ENCODE measurements around the gene NFKBIE.

NFKBIE gene

DNA sequence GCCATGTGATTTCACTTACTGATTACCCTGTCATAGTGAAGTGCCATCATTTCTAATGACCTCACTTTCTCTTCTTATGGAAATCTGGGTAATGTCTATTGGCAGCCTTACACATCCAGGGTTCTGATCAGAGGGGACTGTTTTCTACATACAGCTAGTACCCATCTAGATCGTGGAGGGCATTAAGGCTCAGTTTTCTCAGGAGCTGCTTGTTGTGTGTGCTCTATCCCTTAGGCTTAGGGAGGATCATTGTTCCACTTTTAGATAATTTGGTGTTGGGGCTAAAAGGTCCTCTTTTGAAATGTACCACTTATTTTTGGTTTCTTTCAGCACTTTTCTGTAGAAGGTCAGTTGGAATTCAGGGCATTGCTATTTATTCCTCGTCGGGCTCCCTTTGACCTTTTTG is 14.6 kb downstream of the NFKBIE start:
- Histone ChIP-seq H3K4me3 (ENCODE audit: severe bottlenecking) (no peak overlapping the region), H3K27ac (ENCODE audit: poor library complexity, severe bottlenecking) (peak overlapping the region; percentile 2), H3K36me3 (ENCODE audit: low read depth) (peaks cover 87% of the 10 kb centered on the region), H3K4me1 (ENCODE audit: insufficient read depth, poor library complexity, severe bottlenecking) (peaks cover 10% of the 10 kb centered on the region), H3K27me3 (ENCODE audit: insufficient read depth, poor library complexity, severe bottlenecking) (no peaks in the 10 kb centered on the region), H3K9me3 (ENCODE audit: severe bottlenecking) (no peaks in the 10 kb centered on the region)
- TF ChIP-seq, protein P1, sequence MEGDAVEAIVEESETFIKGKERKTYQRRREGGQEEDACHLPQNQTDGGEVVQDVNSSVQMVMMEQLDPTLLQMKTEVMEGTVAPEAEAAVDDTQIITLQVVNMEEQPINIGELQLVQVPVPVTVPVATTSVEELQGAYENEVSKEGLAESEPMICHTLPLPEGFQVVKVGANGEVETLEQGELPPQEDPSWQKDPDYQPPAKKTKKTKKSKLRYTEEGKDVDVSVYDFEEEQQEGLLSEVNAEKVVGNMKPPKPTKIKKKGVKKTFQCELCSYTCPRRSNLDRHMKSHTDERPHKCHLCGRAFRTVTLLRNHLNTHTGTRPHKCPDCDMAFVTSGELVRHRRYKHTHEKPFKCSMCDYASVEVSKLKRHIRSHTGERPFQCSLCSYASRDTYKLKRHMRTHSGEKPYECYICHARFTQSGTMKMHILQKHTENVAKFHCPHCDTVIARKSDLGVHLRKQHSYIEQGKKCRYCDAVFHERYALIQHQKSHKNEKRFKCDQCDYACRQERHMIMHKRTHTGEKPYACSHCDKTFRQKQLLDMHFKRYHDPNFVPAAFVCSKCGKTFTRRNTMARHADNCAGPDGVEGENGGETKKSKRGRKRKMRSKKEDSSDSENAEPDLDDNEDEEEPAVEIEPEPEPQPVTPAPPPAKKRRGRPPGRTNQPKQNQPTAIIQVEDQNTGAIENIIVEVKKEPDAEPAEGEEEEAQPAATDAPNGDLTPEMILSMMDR (IDR thresholded peaks at IDR 0.05; ENCODE audit: poor library complexity, severe bottlenecking) = no peak
- DNase-seq (ENCODE audit: low spot score) (no peak), ATAC-seq (ENCODE audit: low read depth) (no peak)

DNA sequence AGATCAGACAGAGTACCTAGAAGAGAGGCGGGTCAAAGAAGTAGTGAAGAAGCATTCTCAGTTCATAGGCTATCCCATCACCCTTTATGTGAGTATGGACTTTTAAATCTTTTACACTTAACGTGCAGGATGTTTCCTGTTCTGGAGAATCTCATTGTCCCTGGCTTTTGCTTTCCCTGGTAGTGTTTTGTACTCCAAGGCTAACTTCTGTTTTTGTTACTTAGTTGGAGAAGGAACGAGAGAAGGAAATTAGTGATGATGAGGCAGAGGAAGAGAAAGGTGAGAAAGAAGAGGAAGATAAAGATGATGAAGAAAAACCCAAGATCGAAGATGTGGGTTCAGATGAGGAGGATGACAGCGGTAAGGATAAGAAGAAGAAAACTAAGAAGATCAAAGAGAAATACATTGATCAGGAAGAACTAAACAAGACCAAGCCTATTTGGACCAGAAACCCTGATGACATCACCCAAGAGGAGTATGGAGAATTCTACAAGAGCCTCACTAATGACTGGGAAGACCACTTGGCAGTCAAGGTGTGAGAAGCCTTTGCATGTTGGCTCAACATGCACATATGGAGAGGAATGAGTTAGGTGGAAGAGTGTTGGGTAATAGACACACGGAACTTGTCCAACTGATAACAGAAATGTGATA is 15.2 kb downstream of the NFKBIE start:
- no peak overlapping the region for H3K4me3 ChIP-seq (ENCODE audit: severe bottlenecking)
- ATAC-seq (ENCODE audit: low read depth) (no peak), DNase-seq (ENCODE audit: low spot score) (no peak)
- H3K27me3 ChIP-seq (ENCODE audit: insufficient read depth, poor library complexity, severe bottlenecking) = no peaks in the 10 kb centered on the region
- TF ChIP-seq, protein P1 (IDR thresholded peaks at IDR 0.05; ENCODE audit: poor library complexity, severe bottlenecking) = no peak
- H3K27ac ChIP-seq (ENCODE audit: poor library complexity, severe bottlenecking) = peak overlapping the region; percentile 89
- H3K36me3 ChIP-seq (ENCODE audit: low read depth) = peaks cover 82% of the 10 kb centered on the region
- H3K9me3 ChIP-seq (ENCODE audit: severe bottlenecking) = no peaks in the 10 kb centered on the region
- peaks cover 9% of the 10 kb centered on the region for H3K4me1 ChIP-seq (ENCODE audit: insufficient read depth, poor library complexity, severe bottlenecking)

DNA sequence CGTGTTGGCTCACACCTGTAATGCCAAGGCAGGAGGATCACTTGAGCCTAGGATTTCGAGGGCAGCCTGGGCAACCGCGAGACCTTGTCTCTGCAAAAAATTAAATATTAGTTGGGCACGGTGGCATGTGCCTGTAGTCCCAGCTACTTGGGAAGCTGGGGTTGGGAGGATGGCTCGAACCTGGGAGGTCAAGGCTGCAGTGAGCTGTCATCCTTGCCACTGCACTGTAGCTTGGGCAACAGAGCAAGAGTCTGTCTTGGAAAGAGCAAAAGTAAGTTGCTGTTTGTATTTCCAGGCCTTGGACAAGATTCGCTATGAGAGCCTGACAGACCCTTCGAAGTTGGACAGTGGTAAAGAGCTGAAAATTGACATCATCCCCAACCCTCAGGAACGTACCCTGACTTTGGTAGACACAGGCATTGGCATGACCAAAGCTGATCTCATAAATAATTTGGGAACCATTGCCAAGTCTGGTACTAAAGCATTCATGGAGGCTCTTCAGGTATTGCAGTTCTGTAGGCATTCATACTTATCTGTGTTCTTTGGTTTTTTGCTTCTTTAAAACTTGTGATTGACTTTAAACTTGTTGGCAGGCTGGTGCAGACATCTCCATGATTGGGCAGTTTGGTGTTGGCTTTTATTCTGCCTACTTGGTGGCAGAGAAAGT is 16.1 kb downstream of the NFKBIE start:
- Histone ChIP-seq H3K27ac (ENCODE audit: poor library complexity, severe bottlenecking) (peak overlapping the region; percentile 89), H3K36me3 (ENCODE audit: low read depth) (peaks cover 72% of the 10 kb centered on the region), H3K9me3 (ENCODE audit: severe bottlenecking) (no peaks in the 10 kb centered on the region), H3K4me1 (ENCODE audit: insufficient read depth, poor library complexity, severe bottlenecking) (peaks cover 9% of the 10 kb centered on the region), H3K4me3 (ENCODE audit: severe bottlenecking) (no peak overlapping the region), H3K27me3 (ENCODE audit: insufficient read depth, poor library complexity, severe bottlenecking) (no peaks in the 10 kb centered on the region)
- DNase-seq (ENCODE audit: low spot score) (no peak), ATAC-seq (ENCODE audit: low read depth) (no peak)
- TF ChIP-seq, protein P1 (IDR thresholded peaks at IDR 0.05; ENCODE audit: poor library complexity, severe bottlenecking) = no peak

DNA sequence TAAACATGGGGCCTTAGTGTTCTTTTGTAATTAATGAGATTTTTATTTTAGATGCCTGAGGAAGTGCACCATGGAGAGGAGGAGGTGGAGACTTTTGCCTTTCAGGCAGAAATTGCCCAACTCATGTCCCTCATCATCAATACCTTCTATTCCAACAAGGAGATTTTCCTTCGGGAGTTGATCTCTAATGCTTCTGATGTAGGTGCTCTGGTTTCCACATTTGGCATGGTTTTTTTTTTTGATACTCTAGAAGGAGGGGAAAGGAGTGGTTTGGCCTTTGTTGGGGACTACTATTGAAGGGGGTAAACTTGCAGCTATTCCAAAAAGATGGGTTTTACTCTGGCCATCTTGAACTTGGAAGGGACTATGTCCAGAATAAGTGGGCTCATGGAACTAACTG is 16.8 kb downstream of the NFKBIE start:
- Histone ChIP-seq H3K4me1 (ENCODE audit: insufficient read depth, poor library complexity, severe bottlenecking) (peaks cover 9% of the 10 kb centered on the region), H3K9me3 (ENCODE audit: severe bottlenecking) (no peaks in the 10 kb centered on the region), H3K4me3 (ENCODE audit: severe bottlenecking) (peak overlapping the region; percentile 93), H3K36me3 (ENCODE audit: low read depth) (peaks cover 66% of the 10 kb centered on the region), H3K27ac (ENCODE audit: poor library complexity, severe bottlenecking) (peak overlapping the region; percentile 89), H3K27me3 (ENCODE audit: insufficient read depth, poor library complexity, severe bottlenecking) (no peaks in the 10 kb centered on the region)
- DNase-seq (ENCODE audit: low spot score) = no peak
- no peak for ATAC-seq (ENCODE audit: low read depth)
- TF ChIP-seq, protein P1 (IDR thresholded peaks at IDR 0.05; ENCODE audit: poor library complexity, severe bottlenecking) = no peak
